HL-60 (cell line): ENCODE results near the gene SPI1.

Experiments used
- GABPA ChIP-seq: IDR thresholded peaks from 2 replicates; pipeline ENCODE4 v1.6.1; 2012; ENCODE audit warnings: low read depth
- TF ChIP-seq, protein P1 (sequence below): IDR thresholded peaks from one replicate; pipeline ENCODE4 v1.5.1; 2011; ENCODE audit warnings: low read length, control low read depth, inconsistent platforms; ENCODE audit not compliant: insufficient read depth
- TF ChIP-seq, protein P2 (sequence below): IDR thresholded peaks from 2 replicates; pipeline ENCODE4 v1.6.1; 2012; ENCODE audit warnings: low read depth; ENCODE audit not compliant: insufficient replicate concordance

DNA sequence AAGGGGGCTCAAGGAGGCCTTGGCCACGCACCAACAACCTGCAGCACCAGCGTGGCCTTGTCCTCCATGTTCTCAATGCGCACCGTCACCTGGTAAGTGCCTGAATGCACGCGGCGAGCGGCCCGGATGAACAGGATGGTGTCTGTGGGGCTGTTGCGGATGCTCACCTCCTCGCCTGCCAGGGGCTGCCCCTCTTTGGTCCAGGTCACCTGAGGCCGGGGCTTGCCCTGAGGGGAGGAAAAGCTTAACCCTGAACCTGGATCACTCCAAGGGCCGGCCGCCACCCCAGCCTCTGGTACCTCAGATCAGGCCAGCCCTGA, 44.9 kb downstream of the SPI1 start:
- TF ChIP-seq, protein P1, sequence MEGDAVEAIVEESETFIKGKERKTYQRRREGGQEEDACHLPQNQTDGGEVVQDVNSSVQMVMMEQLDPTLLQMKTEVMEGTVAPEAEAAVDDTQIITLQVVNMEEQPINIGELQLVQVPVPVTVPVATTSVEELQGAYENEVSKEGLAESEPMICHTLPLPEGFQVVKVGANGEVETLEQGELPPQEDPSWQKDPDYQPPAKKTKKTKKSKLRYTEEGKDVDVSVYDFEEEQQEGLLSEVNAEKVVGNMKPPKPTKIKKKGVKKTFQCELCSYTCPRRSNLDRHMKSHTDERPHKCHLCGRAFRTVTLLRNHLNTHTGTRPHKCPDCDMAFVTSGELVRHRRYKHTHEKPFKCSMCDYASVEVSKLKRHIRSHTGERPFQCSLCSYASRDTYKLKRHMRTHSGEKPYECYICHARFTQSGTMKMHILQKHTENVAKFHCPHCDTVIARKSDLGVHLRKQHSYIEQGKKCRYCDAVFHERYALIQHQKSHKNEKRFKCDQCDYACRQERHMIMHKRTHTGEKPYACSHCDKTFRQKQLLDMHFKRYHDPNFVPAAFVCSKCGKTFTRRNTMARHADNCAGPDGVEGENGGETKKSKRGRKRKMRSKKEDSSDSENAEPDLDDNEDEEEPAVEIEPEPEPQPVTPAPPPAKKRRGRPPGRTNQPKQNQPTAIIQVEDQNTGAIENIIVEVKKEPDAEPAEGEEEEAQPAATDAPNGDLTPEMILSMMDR: no peak
- TF ChIP-seq GABPA: no peak
- TF ChIP-seq, protein P2, sequence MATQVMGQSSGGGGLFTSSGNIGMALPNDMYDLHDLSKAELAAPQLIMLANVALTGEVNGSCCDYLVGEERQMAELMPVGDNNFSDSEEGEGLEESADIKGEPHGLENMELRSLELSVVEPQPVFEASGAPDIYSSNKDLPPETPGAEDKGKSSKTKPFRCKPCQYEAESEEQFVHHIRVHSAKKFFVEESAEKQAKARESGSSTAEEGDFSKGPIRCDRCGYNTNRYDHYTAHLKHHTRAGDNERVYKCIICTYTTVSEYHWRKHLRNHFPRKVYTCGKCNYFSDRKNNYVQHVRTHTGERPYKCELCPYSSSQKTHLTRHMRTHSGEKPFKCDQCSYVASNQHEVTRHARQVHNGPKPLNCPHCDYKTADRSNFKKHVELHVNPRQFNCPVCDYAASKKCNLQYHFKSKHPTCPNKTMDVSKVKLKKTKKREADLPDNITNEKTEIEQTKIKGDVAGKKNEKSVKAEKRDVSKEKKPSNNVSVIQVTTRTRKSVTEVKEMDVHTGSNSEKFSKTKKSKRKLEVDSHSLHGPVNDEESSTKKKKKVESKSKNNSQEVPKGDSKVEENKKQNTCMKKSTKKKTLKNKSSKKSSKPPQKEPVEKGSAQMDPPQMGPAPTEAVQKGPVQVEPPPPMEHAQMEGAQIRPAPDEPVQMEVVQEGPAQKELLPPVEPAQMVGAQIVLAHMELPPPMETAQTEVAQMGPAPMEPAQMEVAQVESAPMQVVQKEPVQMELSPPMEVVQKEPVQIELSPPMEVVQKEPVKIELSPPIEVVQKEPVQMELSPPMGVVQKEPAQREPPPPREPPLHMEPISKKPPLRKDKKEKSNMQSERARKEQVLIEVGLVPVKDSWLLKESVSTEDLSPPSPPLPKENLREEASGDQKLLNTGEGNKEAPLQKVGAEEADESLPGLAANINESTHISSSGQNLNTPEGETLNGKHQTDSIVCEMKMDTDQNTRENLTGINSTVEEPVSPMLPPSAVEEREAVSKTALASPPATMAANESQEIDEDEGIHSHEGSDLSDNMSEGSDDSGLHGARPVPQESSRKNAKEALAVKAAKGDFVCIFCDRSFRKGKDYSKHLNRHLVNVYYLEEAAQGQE: no peak
